Bronchus fibroblast of lung (primary cell): ENCODE results near the gene VRK1. TPM values are rescaled to one million over a fixed set of nuclear protein-coding genes. Genes with fewer than 3 reads are reported as not detected.

ENCODE experiments used
- total RNA-seq: library from RNA; depleted of rRNA; stranded (reverse); fragments of >200 nt; gene quantifications from 2 replicates; pipeline ENCODE4 v1.2.3, GENCODE V29; 2015

Gene VRK1
- 22.3 and 31.9 TPM in 2 replicates for total RNA-seq

GRCh38 chr14:96796851-96797581, at the start of gene VRK1:
TSS of gene VRK1 (plus strand) at chr14:96797382. CDS start at chr14:96833472, 36,090 bp downstream.

